K562 (cell line): ENCODE measurements around the gene ATAD2B. TPM values are rescaled to one million over a fixed set of nuclear protein-coding genes. Genes with fewer than 3 reads are reported as not detected.
A peak's percentile ranks its signal among the peaks of the same experiment; 100 is the strongest.

Source experiments
- ARID1B ChIP-seq: fragments of 450-650 bp; IDR thresholded peaks from 2 replicates; pipeline ENCODE4 v1.6.1; 2016; ENCODE audit warnings: antibody characterized with exemption, mild to moderate bottlenecking, inconsistent platforms
- BCLAF1 ChIP-seq, 2 experiments: fragments of 450-650 bp in 1 of 2; IDR thresholded peaks; 2 replicates each; pipeline ENCODE4 v1.6.1; 2011 to 2017; ENCODE audit warnings: low read depth in 2 of 2, antibody characterized with exemption in 1 of 2, borderline replicate concordance in 1 of 2, low read length in 1 of 2, mild to moderate bottlenecking in 1 of 2, mixed read lengths in 1 of 2; ENCODE audit not compliant: control insufficient read depth in 1 of 2
- CBFA2T2 ChIP-seq: fragments of 450-650 bp; conservative IDR thresholded peaks from 2 replicates; pipeline ENCODE4 v1.6.1; 2017; ENCODE audit warnings: mild to moderate bottlenecking
- CBFA2T3 ChIP-seq: fragments of 450-650 bp; IDR thresholded peaks from 2 replicates; pipeline ENCODE4 v1.6.1; 2017
- CTCF ChIP-seq, 3 experiments: IDR thresholded peaks in 2 of 3; conservative IDR thresholded peaks in 1 of 3; 2 replicates each; pipeline ENCODE4 v1.5.1; 2011 to 2012; ENCODE audit warnings: low read length in 3 of 3, mild to moderate bottlenecking in 3 of 3, control low read depth in 2 of 3, improper control_type of control experiment in 1 of 3, inconsistent platforms in 1 of 3, low read depth in 1 of 3, mixed read lengths in 1 of 3, moderate library complexity in 1 of 3; ENCODE audit not compliant: insufficient read depth in 2 of 3
- DPF2 ChIP-seq: fragments of 450-650 bp; IDR thresholded peaks from 2 replicates; pipeline ENCODE4 v1.6.1; 2016
- E2F4 ChIP-seq: sonication (generic); formaldehyde crosslinking; IDR thresholded peaks from 2 replicates; pipeline ENCODE4 v1.8.0; 2022; ENCODE audit warnings: mild to moderate bottlenecking, low read depth, missing genetic modification reagents
- ERF ChIP-seq: fragments of 450-650 bp; formaldehyde crosslinking; IDR thresholded peaks from 2 replicates; pipeline ENCODE4 v1.4.0; 2020; ENCODE audit warnings: mild to moderate bottlenecking, mixed read lengths
- FOXJ2 ChIP-seq: fragments of 200-800 bp; sonication (Bioruptor generic); IDR thresholded peaks from 2 replicates; pipeline ENCODE4 v1.6.1; 2016; ENCODE audit warnings: missing genetic modification characterization, missing compliant biosample characterization
- FOXM1 ChIP-seq, 2 experiments: fragments of 450-650 bp in 1 of 2; sonication (generic) in 1 of 2; formaldehyde crosslinking in 1 of 2; IDR thresholded peaks; 2 replicates each; pipeline versions ENCODE4 v1.6.1 to v1.9.0; 2017 to 2022; ENCODE audit warnings: low read depth in 2 of 2, mild to moderate bottlenecking in 2 of 2, missing genetic modification reagents in 1 of 2, moderate library complexity in 1 of 2
- GABPA ChIP-seq: fragments of 200-800 bp; sonication (Bioruptor generic); conservative IDR thresholded peaks from 2 replicates; pipeline ENCODE4 v1.6.1; 2016; ENCODE audit warnings: low read depth, missing genetic modification characterization, missing compliant biosample characterization
- ID3 ChIP-seq, 2 experiments: fragments of 250-450 bp in 1 of 2; fragments of 450-650 bp in 1 of 2; sonication (Bioruptor Pico) in 1 of 2; IDR thresholded peaks; 2 replicates each; pipeline versions ENCODE4 v1.6.1 to v1.8.0; 2016 to 2021; ENCODE audit warnings: mild to moderate bottlenecking in 2 of 2, moderate library complexity in 2 of 2, missing compliant biosample characterization in 1 of 2, missing genetic modification characterization in 1 of 2
- PREB ChIP-seq: sonication (generic); formaldehyde crosslinking; IDR thresholded peaks from 2 replicates; pipeline ENCODE4 v1.8.1; 2023; ENCODE audit warnings: mild to moderate bottlenecking, missing genetic modification reagents
- SAFB2 ChIP-seq: fragments of 200-400 bp; formaldehyde crosslinking; IDR thresholded peaks from 2 replicates; pipeline ENCODE4 v1.6.1; 2018; ENCODE audit warnings: borderline replicate concordance, low read length, low read depth, moderate library complexity; ENCODE audit not compliant: severe bottlenecking
- SETDB1 ChIP-seq: IDR thresholded peaks from one replicate; pipeline ENCODE4 v1.6.1; 2012; ENCODE audit warnings: low read length, control low read depth, inconsistent platforms
- SMAD4 ChIP-seq: fragments of 250-450 bp; sonication (Bioruptor Pico); conservative IDR thresholded peaks from 2 replicates; pipeline ENCODE4 v1.8.0; 2021; ENCODE audit warnings: inconsistent platforms, mild to moderate bottlenecking, moderate library complexity
- SMARCA5 ChIP-seq: fragments of 450-650 bp; IDR thresholded peaks from 2 replicates; pipeline ENCODE4 v1.6.1; 2016
- TAL1 ChIP-seq: fragments of 450-650 bp; IDR thresholded peaks from 2 replicates; pipeline ENCODE4 v1.6.1; 2016; ENCODE audit warnings: mild to moderate bottlenecking
- TCF3 ChIP-seq: sonication (generic); formaldehyde crosslinking; IDR thresholded peaks from 2 replicates; pipeline ENCODE4 v1.4.0; 2020; ENCODE audit warnings: mild to moderate bottlenecking, missing genetic modification reagents
- polyA plus RNA-seq, 8 experiments: library from polyadenylated mRNA; depleted of rRNA in 4 of 8; stranded (reverse) in 5 of 8; unstranded in 3 of 8; fragments of >200 nt; fragmentation: Nextera tagmentation in 2 of 8; fragmentation: Illumina TruSeq in 1 of 8; extraction: Ambion mirVana in 2 of 8; extraction: Trizol in 1 of 8; gene quantifications; 2 replicates each; pipeline versions ENCODE4 v1.2.1 to v1.2.3, GENCODE V29; 2011 to 2014; ENCODE audit warnings: inconsistent platforms in 1 of 8, missing spikeins in 1 of 8
- total RNA-seq, 7 experiments: library from RNA; depleted of rRNA in 6 of 7; stranded (reverse); fragments of >200 nt in 6 of 7; fragmentation: Illumina TruSeq in 2 of 7; extraction: Trizol in 2 of 7; gene quantifications; 2 replicates each; pipeline versions ENCODE4 v1.2.1 to v1.2.3, GENCODE V29; 2011 to 2021; ENCODE audit warnings: low replicate concordance in 1 of 7

Gene ATAD2B
- total and polyA plus RNA-seq, 9 of the 15 experiments (the other 6 are each of a cell fraction or from before 2014, with no cell fraction given) = 3.2 to 21.6 (median 11.4) TPM

GRCh38 chr2:23782646-23783045 is 144.3 kb downstream of the ATAD2B start (continued):
- TF ChIP-seq CTCF (IDR thresholded peaks at IDR 0.05 in 2 of 3, conservative IDR thresholded peaks at IDR 0.05 in 1 of 3; ENCODE audit: insufficient read depth in 2 of 3, low read depth in 1 of 3, low read length in 3 of 3) = no peak
- no peak for TF ChIP-seq SAFB2
- TF ChIP-seq TAL1 = peak; percentile 52; the same call in 1 of the 2 replicates
- no peak for TF ChIP-seq E2F4 (CRISPR knock-in tag)
- peak; percentile 55 for TF ChIP-seq CBFA2T2
- no peak for TF ChIP-seq GABPA (tag)
- TF ChIP-seq ID3 (CRISPR knock-in tag; IDR thresholded peaks at IDR 0.05) = no peak
- TF ChIP-seq ID3 (tag; IDR thresholded peaks at IDR 0.05) = no peak
- no peak for TF ChIP-seq SETDB1
- peak; percentile 77 for TF ChIP-seq CBFA2T3
- no peak for TF ChIP-seq SMAD4 (CRISPR knock-in tag)
- peak; percentile 19; the same call in 1 of the 2 replicates for TF ChIP-seq TCF3
- TF ChIP-seq DPF2 = peak; percentile 43; the same call in 1 of the 2 replicates
- TF ChIP-seq PREB (CRISPR knock-in tag) = no peak
- TF ChIP-seq FOXM1 (IDR thresholded peaks at IDR 0.05; ENCODE audit: low read depth) = 0 out of 2 replicates have a peak, but pooled peaks have one; percentile 21
- no peak for TF ChIP-seq FOXM1 (CRISPR knock-in tag; IDR thresholded peaks at IDR 0.05; ENCODE audit: low read depth)
- no peak for TF ChIP-seq BCLAF1 (IDR thresholded peaks at IDR 0.05; ENCODE audit: borderline replicate concordance in 1 of 2, control insufficient read depth in 1 of 2, low read depth in 2 of 2, low read length in 1 of 2)
- TF ChIP-seq ERF (CRISPR knock-in tag) = no peak
- TF ChIP-seq FOXJ2 (tag) = no peak
- TF ChIP-seq SMARCA5 = no peak
- TF ChIP-seq ARID1B = peak; percentile 50; the same call in 1 of the 2 replicates
